Karpas-422 (cell line): ENCODE results near the gene POU6F2. TPM values are rescaled to one million over a fixed set of nuclear protein-coding genes. Genes with fewer than 3 reads are reported as not detected.
A peak's percentile ranks its signal among the peaks of the same experiment; 100 is the strongest.

Experiments used
- small RNA-seq: library from RNA; depleted of rRNA; stranded (forward); fragments of <200 nt; gene quantifications from one replicate; pipeline ENCODE3, GENCODE V24; 2014
- total RNA-seq: library from RNA; depleted of rRNA; stranded (reverse); fragments of >200 nt; shearing (Covaris generic); gene quantifications from 2 replicates; pipeline ENCODE4 v1.2.3, GENCODE V29; 2014; ENCODE audit warnings: low replicate concordance; rRNA removed

POU6F2 gene
- total RNA-seq, 1 experiment from 2014 or later = not detected

Small RNA genes within 50 kb of the gene (small RNA-seq; reads per million reads assigned to genes)
- 2.7 reads per million, percentile 62 among the genes with 10 or more reads in this experiment for gene SNORA20B

Other genes starting within 250 kb of the POU6F2 start
- 71.6 and 98.1 TPM in 2 replicates for gene VPS41, start 68.7 kb upstream of the POU6F2 start, total RNA-seq